Activated CD8-positive, alpha-beta memory T cell treated with anti-CD3 and anti-CD28 coated beads for 1 hour (primary cell): ENCODE measurements around the gene KCNS1.
"Not testable (repeated sequence)": the region's sequence is repeated elsewhere in the genome, so short reads cannot be mapped to it uniquely, and the experiment has no call there.

ENCODE experiments used
- DNase-seq, 2 donors: peaks; one replicate each; pipeline ENCODE4 v3.0.0-alpha.2; 2020; ENCODE audit warnings: low read depth in 1 of 2; ENCODE audit errors: extremely low read depth in 1 of 2

The KCNS1 gene

DNA sequence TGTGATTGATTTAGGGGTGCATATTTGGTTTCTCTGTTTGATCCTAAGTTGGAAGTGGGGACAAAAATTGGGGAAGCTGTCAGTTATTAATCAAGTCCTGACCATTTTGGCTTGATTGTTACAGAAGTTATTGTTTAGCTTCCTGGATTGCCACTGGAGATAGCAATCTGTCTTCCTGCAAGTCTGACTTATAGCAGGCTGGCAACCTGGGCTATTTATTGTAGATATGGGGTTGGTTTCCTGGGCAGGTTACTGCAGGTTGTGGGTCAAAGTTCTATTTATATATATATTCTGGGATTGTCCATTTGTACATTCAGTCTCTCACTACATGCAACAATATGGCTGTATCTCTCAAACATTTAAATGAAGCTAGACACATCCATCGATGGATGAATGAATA is 17.8 kb downstream of the KCNS1 start:
- no peak for DNase-seq

- no peak for DNase-seq
Observed at GRCh38 chr20:45082468-45082867, 18.5 kb downstream of the KCNS1 start.

GRCh38 chr20:45080867-45081624 is 19.9 kb downstream of the KCNS1 start:
- no peak for DNase-seq

GRCh38 chr20:45077559-45077958 is 23.4 kb downstream of the KCNS1 start:
- DNase-seq, result no peak

- DNase-seq, result no peak
Observed at GRCh38 chr20:45073221-45073620, 27.7 kb downstream of the KCNS1 start.

GRCh38 chr20:45072066-45072465 is 28.9 kb downstream of the KCNS1 start:
- DNase-seq, result no peak

DNA sequence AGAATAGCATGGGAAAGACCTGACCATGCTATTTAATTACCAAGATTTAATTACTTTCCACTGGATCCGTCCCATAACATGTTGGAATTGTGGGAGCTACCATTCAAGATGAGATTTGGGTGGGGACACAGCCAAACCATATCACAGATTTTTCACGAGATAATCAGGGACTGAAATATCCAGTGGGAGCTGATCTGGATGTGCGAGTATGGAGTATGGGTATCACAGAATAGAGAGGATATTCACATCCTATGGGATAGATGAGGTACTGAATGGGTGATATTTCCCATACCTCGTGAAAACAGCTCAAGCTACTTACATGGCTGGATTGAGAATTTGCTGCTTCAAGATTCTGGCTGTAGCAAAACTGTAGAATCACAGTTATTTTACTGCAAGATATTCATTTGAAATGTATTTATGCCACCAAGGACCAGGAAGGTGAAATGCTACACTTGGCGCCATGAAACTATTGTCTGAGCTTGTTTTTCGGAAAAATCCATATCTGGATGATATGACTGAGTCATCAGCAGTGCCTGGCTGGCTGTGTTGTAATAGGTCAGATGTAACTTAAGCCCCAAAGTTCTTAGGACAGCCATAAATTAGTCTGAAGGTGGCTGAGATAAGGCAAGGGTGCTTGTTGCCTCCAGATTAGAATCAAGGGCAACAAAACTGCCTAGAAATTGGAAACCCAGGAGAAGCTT is 29.8 kb downstream of the KCNS1 start:
- no peak for DNase-seq

DNA sequence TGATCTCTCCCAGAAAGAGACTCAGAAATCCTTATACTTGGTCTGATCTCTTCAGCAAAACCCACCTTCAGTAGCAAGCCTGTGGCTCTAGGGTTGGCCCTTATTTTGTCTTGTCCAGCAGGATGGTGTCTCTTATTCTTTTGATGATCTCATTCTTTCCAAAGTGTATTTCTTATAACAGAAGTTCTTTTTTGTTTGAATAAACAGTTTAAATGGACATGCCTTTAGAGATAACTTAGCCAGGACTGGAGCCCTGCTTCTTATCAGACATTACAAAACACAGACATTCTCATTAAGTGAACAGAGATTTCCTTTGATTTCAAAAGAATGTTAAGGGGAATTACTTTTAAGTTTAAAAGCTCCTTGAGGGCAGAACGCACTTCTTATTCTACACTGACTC is 31.7 kb downstream of the KCNS1 start:
- DNase-seq, result no peak

- no peak for DNase-seq
Observed at GRCh38 chr20:45067558-45067957, 33.4 kb downstream of the KCNS1 start.

DNA sequence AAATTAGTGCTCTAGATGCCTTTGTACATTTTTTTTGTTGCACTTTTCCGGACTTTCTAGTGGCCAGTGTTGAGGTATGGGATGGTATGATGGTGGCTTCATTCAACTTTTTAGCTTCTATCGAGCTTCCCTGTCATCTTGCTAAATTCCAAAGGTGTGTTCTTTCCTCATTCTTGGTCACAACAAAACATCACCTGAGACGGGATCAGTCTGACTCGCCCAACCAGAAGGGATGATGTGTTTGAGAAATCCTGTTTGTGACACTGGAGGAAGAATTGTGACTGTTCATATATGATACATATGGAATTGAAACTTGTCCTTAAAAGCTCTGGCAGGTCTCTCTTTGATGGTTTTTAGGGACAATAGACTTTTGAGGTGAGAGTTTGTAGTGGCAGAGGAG is 33.8 kb downstream of the KCNS1 start:
- no peak for DNase-seq

- DNase-seq, result no peak
Observed at GRCh38 chr20:45066372-45066771, 34.6 kb downstream of the KCNS1 start.

DNA sequence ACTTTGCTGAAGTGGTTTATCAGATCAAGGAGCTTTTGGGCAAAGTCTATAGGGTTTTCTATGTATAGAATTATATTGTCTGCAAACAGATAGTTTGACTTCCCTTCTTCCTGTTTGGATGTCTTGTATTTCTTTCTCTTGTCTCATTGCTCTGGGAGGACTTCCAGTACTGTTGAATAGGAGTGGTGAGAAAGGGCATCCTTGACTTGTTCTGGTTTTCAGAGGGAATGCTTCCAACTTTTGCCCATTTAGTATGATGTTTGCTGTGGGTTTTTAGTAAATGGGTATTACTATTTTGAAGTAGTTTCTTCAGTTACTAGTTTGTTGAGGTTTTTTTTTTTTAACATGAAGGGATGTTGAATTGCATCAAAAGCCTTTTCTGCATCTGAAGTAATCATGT is 36.1 kb downstream of the KCNS1 start:
- no peak for DNase-seq

- DNase-seq, result not testable (repeated sequence)
Observed at GRCh38 chr20:45063107-45063506, 37.8 kb downstream of the KCNS1 start.

DNA sequence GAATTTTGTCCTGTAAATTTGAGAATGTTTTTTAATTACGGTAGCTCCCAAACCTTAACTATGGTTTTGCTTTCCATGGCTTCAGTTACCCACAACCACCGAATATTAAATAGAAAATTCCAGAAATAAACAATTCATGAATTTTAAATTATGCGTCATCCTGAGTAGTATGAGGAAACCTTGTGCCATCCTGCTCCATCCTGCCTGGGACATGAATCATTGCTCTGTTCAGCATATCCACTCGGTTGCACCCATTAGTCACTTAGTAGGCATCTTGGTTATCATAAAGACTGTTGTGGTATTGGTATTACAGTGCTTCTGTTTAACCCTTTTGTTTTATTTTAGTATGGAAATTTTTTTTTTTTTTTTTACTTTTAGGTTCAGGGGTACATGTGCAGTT is 39.7 kb downstream of the KCNS1 start:
- DNase-seq, result no peak

DNA sequence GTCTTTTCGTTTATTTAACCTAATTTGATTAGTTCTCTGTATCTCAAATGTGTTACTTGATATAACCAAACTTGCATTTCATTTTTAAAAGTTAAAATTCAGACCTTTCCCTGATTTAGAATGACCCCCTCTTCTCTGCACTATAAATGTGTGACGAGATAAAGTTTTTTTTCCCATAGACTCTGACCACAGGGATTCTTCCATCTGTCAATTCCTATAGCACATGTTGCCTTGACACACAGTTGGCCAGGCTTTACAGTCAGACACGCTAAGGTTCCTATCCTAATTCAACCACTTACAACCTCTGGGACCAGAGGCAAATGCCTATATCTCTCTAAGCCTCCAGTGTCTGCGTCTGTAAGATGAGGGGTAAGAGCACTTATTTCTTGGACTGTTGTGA is 40.6 kb downstream of the KCNS1 start:
- DNase-seq, result no peak

- no peak for DNase-seq
Observed at GRCh38 chr20:45059022-45059728, 41.8 kb downstream of the KCNS1 start.

GRCh38 chr20:45058168-45058850 is 42.6 kb downstream of the KCNS1 start:
- no peak for DNase-seq

- no peak for DNase-seq
Observed at GRCh38 chr20:45056473-45057173, 44.3 kb downstream of the KCNS1 start.

- no peak for DNase-seq
Observed at GRCh38 chr20:45055056-45055455, 45.9 kb downstream of the KCNS1 start.

DNA sequence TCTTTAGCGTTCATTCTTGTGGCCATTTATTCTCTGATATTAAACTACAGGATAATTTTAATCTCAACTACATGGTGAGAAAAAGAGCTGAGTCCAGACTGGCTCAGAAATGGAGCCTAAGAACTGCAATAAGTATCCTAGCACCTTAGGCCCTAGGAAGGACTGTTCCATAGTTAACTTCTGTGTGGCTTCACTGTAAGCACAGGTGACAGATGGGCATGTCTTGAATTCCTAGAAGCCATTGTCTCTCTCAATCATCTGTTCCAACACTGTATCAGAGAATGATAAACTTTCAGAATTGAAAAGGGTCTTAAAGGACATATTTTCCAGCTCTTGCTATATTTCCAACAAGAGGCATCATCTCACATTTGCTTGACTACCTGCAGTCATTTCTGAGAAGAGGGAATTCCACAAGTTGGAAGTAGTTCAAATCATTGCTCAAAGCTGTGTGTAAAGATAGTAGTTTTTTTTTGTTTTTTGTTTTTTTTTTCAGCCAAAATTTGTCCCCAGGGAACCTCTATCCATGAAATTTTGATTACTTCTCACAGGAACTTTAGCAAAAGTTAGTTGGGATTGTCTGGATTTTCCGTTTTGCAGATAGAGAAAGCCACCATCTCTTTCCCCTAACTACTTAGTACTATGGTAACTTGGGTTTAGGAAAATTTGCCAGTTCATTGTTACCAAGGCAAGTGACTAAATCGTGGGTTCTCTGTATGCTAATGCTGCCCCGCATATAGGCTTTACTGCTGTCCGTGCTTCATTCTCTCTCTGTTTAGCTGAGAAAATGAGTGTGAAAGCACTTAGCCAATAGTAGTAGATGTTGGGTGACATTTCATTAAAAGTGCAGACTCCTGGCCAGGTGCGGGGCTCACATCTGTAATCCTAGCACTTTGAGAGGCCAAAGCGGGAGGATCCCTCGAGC is 47.2 kb downstream of the KCNS1 start:
- no peak for DNase-seq
